ENCODE measurements around the gene TTLL11. TPM values are rescaled to one million over a fixed set of nuclear protein-coding genes. Genes with fewer than 3 reads are reported as not detected.
A peak's percentile ranks its signal among the peaks of the same experiment; 100 is the strongest.

TTLL11 gene
- total and polyA plus RNA-seq, 5 donors from 2014 or later: 2.0 to 6.1 (median 3.5) TPM

DNA sequence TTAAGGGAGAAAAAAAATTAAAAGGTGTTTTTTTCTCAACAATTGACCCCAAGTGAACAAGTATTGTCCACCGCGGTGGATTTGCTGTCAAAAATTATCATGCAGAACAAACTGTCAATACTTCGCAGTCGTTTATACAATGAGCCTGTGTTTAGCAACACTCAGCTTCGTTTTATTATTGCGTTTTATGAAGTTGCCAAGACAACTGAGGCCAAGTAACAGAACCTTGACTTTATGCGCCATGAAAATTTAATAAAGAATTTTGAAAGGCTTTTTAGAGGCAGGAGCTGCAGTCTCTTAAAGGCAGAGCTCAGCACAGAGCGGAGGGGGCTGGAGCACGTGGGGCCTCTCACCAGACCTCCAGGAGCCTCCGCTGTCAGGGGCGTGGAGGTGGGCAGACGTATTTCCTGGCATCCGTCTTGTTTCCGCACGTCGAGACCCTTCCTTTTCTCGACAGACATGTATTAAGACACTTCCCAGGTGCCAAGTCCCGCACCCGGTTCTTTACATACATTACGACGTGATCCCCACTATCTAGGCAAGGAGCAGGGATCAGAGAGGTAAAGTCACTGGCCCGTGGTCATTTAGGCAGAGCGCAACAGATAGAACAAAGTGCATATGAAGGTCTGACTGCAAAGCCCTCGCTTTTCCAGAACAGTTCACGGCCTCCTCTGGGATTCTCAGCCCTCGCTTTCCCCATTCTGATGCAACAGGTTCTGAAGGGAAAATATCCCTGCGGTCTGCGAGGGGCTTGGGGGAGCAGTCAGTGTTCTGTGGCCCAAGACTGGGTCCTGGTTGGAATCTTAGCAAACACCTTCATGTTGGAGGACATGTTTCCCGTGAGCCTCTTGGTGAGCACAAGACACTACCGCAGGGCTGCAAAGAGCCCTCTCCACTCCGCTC lies 277.3 kb downstream of the TTLL11 start:
- Histone ChIP-seq H3K9me3 (ENCODE audit: control insufficient read depth in 2 of 2, low read length in 2 of 2) (no peaks in the 10 kb centered on the region), H3K4me1 (ENCODE audit: control insufficient read depth, insufficient read depth, low read length, poor library complexity, severe bottlenecking) (no peaks in the 10 kb centered on the region), H3K4me3 (ENCODE audit: low read depth, low read length) (no peak overlapping the region), H3K27me3 (ENCODE audit: control insufficient read depth, insufficient read depth, low read length) (no peaks in the 10 kb centered on the region), H3K36me3 (ENCODE audit: control insufficient read depth, insufficient read depth, low read length) (no peaks in the 10 kb centered on the region), H3K27ac (ENCODE audit: insufficient read depth, low read length, poor library complexity, severe bottlenecking) (no peak overlapping the region)
- H3K9me3 Mint-ChIP-seq: no peaks in the 10 kb centered on the region
- ATAC-seq (ENCODE audit: low read depth in 2 of 2) (no peak), DNase-seq (no peak)
- H3K27ac Mint-ChIP-seq: no peak overlapping the region
- no peaks in the 10 kb centered on the region for H3K27me3 Mint-ChIP-seq
- H3K36me3 Mint-ChIP-seq: no peaks in the 10 kb centered on the region
- no peaks in the 10 kb centered on the region for H3K4me1 Mint-ChIP-seq
- H3K4me3 Mint-ChIP-seq: no peak overlapping the region

DNA sequence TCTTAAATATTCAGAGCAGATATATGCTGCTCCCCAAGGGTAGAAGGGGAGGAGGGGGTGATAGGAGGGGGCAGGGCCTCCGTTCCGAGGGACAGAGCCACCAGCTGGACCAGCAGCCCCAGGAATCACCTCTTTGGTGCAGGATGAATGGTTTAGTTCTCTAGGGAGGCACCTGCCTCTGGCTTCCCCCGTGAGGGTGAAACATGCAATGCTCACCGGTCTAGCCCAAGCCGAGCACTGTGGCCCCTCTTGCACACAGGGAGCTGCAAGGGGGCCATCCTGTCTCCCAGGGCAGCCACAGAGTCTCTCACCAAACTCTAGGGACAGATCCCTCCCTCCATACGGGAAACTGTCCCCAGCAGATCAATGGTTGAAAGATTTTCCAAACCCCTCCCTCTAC lies 278.0 kb downstream of the TTLL11 start:
- no peak overlapping the region for H3K27ac ChIP-seq (ENCODE audit: insufficient read depth, low read length, poor library complexity, severe bottlenecking)
- H3K4me1 ChIP-seq (ENCODE audit: control insufficient read depth, insufficient read depth, low read length, poor library complexity, severe bottlenecking): no peaks in the 10 kb centered on the region
- H3K4me3 ChIP-seq (ENCODE audit: low read depth, low read length): no peak overlapping the region
- ATAC-seq (ENCODE audit: low read depth in 2 of 2) (no peak), DNase-seq (no peak)
- H3K36me3 ChIP-seq (ENCODE audit: control insufficient read depth, insufficient read depth, low read length): no peaks in the 10 kb centered on the region
- no peak overlapping the region for H3K4me3 Mint-ChIP-seq
- H3K9me3 Mint-ChIP-seq: no peaks in the 10 kb centered on the region
- no peaks in the 10 kb centered on the region for H3K9me3 ChIP-seq (ENCODE audit: control insufficient read depth in 2 of 2, low read length in 2 of 2)
- no peak overlapping the region for H3K27ac Mint-ChIP-seq
- no peaks in the 10 kb centered on the region for H3K27me3 ChIP-seq (ENCODE audit: control insufficient read depth, insufficient read depth, low read length)
- no peaks in the 10 kb centered on the region for H3K36me3 Mint-ChIP-seq
- no peaks in the 10 kb centered on the region for H3K4me1 Mint-ChIP-seq
- H3K27me3 Mint-ChIP-seq: no peaks in the 10 kb centered on the region

DNA sequence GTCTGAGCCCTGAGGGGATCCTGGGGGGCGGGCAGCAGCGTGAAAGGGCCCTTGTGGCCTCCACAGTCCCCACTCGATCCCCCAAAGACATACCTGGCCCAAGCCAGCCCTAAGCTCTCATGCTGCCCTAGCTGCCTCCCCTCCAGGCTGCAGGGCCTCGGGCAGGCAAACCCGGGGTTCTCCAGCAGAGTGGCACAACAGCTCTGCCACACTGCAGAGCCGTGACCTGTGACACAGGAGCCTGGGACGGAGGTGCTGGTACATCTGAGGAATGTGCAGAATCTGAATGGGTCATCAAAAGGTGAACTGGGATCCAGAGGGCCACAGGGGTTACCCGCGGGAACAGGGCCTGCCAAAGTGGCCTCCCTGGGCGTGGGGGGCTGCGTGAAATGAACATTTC lies 278.5 kb downstream of the TTLL11 start:
- no peak for ATAC-seq (ENCODE audit: low read depth in 2 of 2)
- Histone ChIP-seq H3K4me1 (ENCODE audit: control insufficient read depth, insufficient read depth, low read length, poor library complexity, severe bottlenecking) (no peaks in the 10 kb centered on the region), H3K27me3 (ENCODE audit: control insufficient read depth, insufficient read depth, low read length) (no peaks in the 10 kb centered on the region), H3K4me3 (ENCODE audit: low read depth, low read length) (no peak overlapping the region), H3K9me3 (ENCODE audit: control insufficient read depth in 2 of 2, low read length in 2 of 2) (no peaks in the 10 kb centered on the region), H3K27ac (ENCODE audit: insufficient read depth, low read length, poor library complexity, severe bottlenecking) (no peak overlapping the region), H3K36me3 (ENCODE audit: control insufficient read depth, insufficient read depth, low read length) (no peaks in the 10 kb centered on the region)
- DNase-seq: no peak
- Mint-ChIP-seq H3K36me3 (no peaks in the 10 kb centered on the region), H3K27ac (no peak overlapping the region), H3K9me3 (no peaks in the 10 kb centered on the region), H3K27me3 (no peaks in the 10 kb centered on the region), H3K4me3 (no peak overlapping the region), H3K4me1 (no peaks in the 10 kb centered on the region)

- no peaks in the 10 kb centered on the region for H3K36me3 ChIP-seq (ENCODE audit: control insufficient read depth, insufficient read depth, low read length)
- ATAC-seq (ENCODE audit: low read depth in 2 of 2): no peak
- H3K27ac Mint-ChIP-seq: no peak overlapping the region
Measured at GRCh38 chr9:121813519-121814210, 279.4 kb downstream of the TTLL11 start.

GRCh38 chr9:121812159-121812735 lies 280.9 kb downstream of the TTLL11 start:
- ATAC-seq (ENCODE audit: low read depth in 2 of 2) (no peak), DNase-seq (no peak)
- H3K36me3 Mint-ChIP-seq: no peaks in the 10 kb centered on the region
- H3K27ac Mint-ChIP-seq: peak overlapping the region in 1 of 3 donors; percentile 6
- no peaks in the 10 kb centered on the region for H3K4me1 ChIP-seq (ENCODE audit: control insufficient read depth, insufficient read depth, low read length, poor library complexity, severe bottlenecking)
- H3K4me3 Mint-ChIP-seq: no peak overlapping the region
- H3K27ac ChIP-seq (ENCODE audit: insufficient read depth, low read length, poor library complexity, severe bottlenecking): no peak overlapping the region
- H3K27me3 Mint-ChIP-seq: no peaks in the 10 kb centered on the region
- H3K27me3 ChIP-seq (ENCODE audit: control insufficient read depth, insufficient read depth, low read length): no peaks in the 10 kb centered on the region
- H3K9me3 Mint-ChIP-seq: no peaks in the 10 kb centered on the region
- H3K36me3 ChIP-seq (ENCODE audit: control insufficient read depth, insufficient read depth, low read length): no peaks in the 10 kb centered on the region
- no peaks in the 10 kb centered on the region for H3K9me3 ChIP-seq (ENCODE audit: control insufficient read depth in 2 of 2, low read length in 2 of 2)
- H3K4me1 Mint-ChIP-seq: no peaks in the 10 kb centered on the region
- no peak overlapping the region for H3K4me3 ChIP-seq (ENCODE audit: low read depth, low read length)

More at GRCh38 chr9:121813519-121814210, 279.4 kb downstream of the TTLL11 start:
- no peaks in the 10 kb centered on the region for H3K4me1 Mint-ChIP-seq
- H3K27me3 Mint-ChIP-seq: no peaks in the 10 kb centered on the region
- H3K4me1 ChIP-seq (ENCODE audit: control insufficient read depth, insufficient read depth, low read length, poor library complexity, severe bottlenecking): no peaks in the 10 kb centered on the region
- H3K27me3 ChIP-seq (ENCODE audit: control insufficient read depth, insufficient read depth, low read length): no peaks in the 10 kb centered on the region
- DNase-seq: no peak
- no peak overlapping the region for H3K4me3 Mint-ChIP-seq
- no peak overlapping the region for H3K4me3 ChIP-seq (ENCODE audit: low read depth, low read length)
- no peak overlapping the region for H3K27ac ChIP-seq (ENCODE audit: insufficient read depth, low read length, poor library complexity, severe bottlenecking)
- H3K36me3 Mint-ChIP-seq: no peaks in the 10 kb centered on the region
- no peaks in the 10 kb centered on the region for H3K9me3 ChIP-seq (ENCODE audit: control insufficient read depth in 2 of 2, low read length in 2 of 2)
- no peaks in the 10 kb centered on the region for H3K9me3 Mint-ChIP-seq

DNA sequence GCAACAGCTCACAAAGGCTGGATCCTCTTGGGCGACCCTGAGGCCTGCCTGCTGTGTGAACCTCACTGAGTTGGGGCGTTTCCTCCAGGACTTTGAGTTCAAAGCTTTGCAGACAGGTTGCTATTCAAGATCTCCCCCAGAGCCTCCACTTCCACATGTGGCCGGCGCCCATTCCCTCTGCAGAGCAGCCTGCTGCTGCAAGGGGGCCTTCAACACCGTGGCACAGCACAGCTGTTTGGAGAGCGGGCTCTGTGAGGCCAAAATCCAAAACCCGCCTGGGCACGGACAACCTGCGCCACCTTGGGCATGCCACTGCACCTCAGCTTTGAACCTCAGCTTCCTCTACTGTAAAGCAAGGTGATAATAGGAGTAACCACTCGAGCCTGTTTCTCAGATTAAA lies 281.4 kb downstream of the TTLL11 start:
- Histone ChIP-seq H3K9me3 (ENCODE audit: control insufficient read depth in 2 of 2, low read length in 2 of 2) (no peaks in the 10 kb centered on the region), H3K4me3 (ENCODE audit: low read depth, low read length) (no peak overlapping the region), H3K27ac (ENCODE audit: insufficient read depth, low read length, poor library complexity, severe bottlenecking) (no peak overlapping the region), H3K4me1 (ENCODE audit: control insufficient read depth, insufficient read depth, low read length, poor library complexity, severe bottlenecking) (no peaks in the 10 kb centered on the region), H3K36me3 (ENCODE audit: control insufficient read depth, insufficient read depth, low read length) (no peaks in the 10 kb centered on the region), H3K27me3 (ENCODE audit: control insufficient read depth, insufficient read depth, low read length) (no peaks in the 10 kb centered on the region)
- H3K36me3 Mint-ChIP-seq: no peaks in the 10 kb centered on the region
- H3K9me3 Mint-ChIP-seq: no peaks in the 10 kb centered on the region
- no peaks in the 10 kb centered on the region for H3K4me1 Mint-ChIP-seq
- DNase-seq (no peak), ATAC-seq (ENCODE audit: low read depth in 2 of 2) (no peak)
- no peak overlapping the region for H3K27ac Mint-ChIP-seq
- H3K4me3 Mint-ChIP-seq: no peak overlapping the region
- no peaks in the 10 kb centered on the region for H3K27me3 Mint-ChIP-seq

DNA sequence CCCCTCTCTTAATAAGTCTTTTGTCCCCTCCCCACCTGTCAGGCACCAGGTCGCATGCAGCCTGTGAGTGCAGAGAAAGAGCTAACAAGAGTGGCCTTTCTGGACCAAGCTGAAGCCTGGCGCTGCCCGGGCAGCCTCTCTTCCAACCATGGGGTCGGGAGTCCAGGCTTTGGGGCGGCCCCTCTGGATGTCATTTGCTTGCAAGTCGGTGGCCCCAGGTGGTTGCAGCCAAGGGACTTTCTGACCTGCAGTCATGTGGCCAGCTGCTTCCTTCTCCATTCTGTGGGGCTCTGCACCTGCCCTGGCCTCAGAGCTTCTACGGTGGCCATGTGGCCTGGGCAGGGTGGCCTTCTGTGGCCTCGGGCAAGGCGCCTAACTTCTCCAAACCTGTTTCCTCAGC lies 282.0 kb downstream of the TTLL11 start:
- no peak overlapping the region for H3K4me3 Mint-ChIP-seq
- H3K9me3 Mint-ChIP-seq: no peaks in the 10 kb centered on the region
- H3K27me3 Mint-ChIP-seq: no peaks in the 10 kb centered on the region
- H3K4me1 Mint-ChIP-seq: no peaks in the 10 kb centered on the region
- no peaks in the 10 kb centered on the region for H3K36me3 Mint-ChIP-seq
- H3K27me3 ChIP-seq (ENCODE audit: control insufficient read depth, insufficient read depth, low read length): no peaks in the 10 kb centered on the region
- H3K27ac Mint-ChIP-seq: no peak overlapping the region
- H3K9me3 ChIP-seq (ENCODE audit: control insufficient read depth in 2 of 2, low read length in 2 of 2): no peaks in the 10 kb centered on the region
- no peaks in the 10 kb centered on the region for H3K36me3 ChIP-seq (ENCODE audit: control insufficient read depth, insufficient read depth, low read length)
- DNase-seq (no peak), ATAC-seq (ENCODE audit: low read depth in 2 of 2) (no peak)
- no peak overlapping the region for H3K4me3 ChIP-seq (ENCODE audit: low read depth, low read length)
- no peak overlapping the region for H3K27ac ChIP-seq (ENCODE audit: insufficient read depth, low read length, poor library complexity, severe bottlenecking)
- H3K4me1 ChIP-seq (ENCODE audit: control insufficient read depth, insufficient read depth, low read length, poor library complexity, severe bottlenecking): no peaks in the 10 kb centered on the region

All from CD4-positive, CD25-positive, alpha-beta regulatory T cell (primary cell).